Fibroblast of skin of back (primary cell): ENCODE measurements around the gene MINDY4B.

Source experiments
- DNase-seq: peaks from one replicate; pipeline ENCODE4 v3.0.0-alpha.2; 2013

Gene MINDY4B

DNA sequence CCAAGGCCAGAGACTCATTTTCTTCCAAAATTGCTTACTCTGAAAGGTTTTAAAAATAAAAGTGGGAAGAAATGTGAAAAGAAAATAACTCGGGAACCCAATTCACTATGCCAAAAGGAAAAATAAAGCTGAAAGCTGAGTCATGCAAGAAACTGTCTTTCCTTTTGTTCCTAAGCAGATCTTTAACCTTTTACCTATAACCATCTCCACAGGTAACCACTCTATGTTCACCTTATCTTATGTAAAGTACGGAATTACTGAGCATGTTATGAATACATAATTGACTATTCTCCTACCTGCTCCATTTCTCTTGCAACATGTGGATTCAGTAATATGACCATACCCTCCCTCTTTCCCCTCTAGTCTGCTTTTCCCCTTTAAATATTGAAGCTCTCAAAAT, 62.0 kb downstream of the MINDY4B start:
- no peak for DNase-seq

DNA sequence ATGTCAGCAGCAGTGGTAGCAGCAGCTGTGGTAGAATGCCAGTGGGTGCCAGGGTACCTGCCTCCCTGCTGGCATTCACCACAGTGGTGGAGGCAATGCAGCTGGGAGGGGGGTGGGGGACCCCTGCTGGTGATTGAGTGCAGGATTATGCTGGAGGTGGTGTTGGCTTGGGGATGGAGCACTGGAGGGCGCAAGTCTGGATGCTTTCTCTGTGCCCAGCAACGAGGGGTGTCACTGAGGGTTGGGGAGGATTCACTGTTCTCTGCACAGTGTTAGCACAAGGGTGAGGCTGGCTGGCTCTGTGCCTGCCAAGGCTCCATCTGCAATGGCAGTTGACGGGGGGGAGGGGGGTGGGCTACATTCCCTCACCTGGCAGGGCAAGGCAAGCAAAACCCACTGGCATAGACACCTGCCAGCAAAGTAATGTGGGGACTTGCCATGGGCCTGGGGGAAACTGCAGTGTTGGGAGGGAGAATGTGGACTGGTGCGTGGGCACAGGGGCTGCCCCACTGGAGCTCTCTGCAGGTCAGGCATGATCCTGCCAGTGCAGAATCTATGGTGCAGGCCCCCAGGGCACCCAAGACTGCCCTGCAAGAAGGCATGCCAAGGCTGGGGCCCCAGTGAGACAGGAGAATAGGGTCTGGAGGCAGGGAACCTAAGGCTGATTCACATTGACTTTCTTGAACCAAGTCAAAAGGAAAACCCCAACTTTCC, 64.3 kb downstream of the MINDY4B start:
- DNase-seq: no peak

DNA sequence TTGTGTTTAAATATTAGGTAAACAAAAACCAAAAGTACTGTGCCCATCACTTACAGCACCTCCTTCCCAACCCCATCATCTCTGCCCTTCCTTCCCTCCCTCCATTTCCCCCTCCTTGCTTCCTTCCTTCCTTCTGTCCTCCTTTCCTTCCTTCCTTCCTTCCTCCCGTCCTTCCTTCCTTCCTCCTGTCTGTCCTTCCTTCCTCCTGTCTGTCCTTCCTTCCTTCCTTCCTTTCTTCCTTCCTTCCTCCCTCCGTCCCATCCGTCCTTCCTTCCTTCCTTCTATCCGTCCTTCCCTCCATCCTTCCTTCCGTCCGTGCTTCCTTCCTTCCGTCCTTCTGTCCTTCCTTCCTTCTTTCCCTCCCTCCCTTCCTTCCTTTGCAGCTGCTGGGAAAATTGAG, 74.5 kb downstream of the MINDY4B start:
- no peak for DNase-seq

DNA sequence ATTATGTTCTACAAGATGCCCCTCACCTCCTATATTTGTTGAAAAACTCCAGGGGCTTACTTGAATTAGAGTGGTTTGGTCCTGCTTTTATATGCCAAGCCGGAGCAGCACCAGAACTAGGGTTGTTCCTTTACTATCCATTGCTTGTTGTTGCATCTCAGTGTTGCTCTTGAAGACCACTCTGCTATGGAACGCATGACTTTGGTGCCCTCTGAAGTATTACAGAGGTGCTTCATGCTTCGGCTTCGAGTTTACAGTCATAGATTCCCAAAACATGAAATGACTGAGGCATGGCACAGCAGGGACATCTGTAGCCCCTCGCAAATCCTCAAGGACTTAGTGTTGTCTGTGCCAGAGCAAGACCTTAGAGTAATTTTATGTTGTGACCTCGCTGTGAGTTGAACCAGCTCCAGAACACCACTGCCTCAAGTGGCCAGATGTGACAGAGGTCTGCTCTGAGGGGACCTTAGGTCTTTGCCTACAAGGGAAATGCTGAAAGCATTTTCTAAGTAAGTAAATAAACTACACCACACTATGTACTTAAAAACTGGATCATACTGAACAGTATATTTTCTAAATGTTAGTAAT, 75.1 kb downstream of the MINDY4B start:
- peak; percentile 5 for DNase-seq

DNA sequence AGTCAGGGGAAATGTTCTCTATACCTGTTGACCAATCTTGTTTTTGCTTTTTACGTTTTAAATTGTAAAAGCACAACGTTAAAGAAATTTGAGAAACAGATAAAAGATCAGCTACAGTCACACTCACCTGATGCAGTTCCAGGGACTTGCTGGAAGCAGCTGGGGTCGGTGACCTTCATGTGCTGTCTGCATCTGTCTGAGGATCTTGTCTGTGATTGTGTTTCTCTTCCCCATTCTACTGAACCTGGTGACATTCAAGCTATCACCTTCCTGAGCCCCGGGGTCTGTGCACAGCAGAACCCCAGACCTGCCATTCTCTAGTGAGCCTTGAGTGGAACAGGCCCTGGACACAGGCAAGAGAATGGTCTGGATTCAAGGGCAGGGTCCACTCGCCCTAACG, 75.8 kb downstream of the MINDY4B start:
- no peak for DNase-seq

DNA sequence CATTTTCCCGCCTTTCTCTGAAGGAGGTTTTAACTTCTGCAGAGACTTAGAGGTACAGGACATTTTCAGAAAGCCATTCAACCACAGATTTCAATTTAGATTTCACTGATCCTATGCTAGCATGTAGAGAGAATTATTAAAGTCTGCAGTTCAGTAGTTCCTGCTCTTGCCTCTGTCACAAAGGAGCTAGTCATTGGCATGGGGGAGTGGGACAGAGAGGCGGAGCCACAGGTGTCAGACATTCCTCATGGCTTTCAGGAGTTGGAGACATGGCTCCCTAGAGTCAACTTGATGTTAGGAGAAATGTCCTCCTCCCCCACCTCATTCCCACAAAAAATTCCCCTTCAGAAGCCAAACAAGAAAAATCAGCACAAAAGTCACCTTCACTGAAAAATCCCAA, 76.2 kb downstream of the MINDY4B start:
- no peak for DNase-seq

DNA sequence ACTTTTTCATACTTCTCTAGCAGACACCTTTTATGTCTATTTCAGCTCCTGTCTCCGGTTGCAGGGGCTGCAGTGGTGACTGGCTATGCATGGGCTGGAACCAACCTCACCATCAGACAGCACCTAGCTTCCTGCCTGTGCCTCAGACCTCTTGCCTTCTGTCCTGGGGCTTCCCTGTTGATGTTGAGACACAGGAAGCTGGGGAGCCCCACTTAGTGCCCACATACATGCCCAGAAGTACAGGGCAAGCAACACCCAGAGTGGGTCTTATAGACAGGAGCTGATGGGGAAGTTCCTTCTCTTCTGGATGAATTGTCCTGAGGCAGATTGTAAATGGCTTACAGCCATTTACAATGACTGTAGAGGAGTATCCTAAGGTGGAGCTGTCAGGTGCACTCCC, 77.0 kb downstream of the MINDY4B start:
- no peak for DNase-seq

DNA sequence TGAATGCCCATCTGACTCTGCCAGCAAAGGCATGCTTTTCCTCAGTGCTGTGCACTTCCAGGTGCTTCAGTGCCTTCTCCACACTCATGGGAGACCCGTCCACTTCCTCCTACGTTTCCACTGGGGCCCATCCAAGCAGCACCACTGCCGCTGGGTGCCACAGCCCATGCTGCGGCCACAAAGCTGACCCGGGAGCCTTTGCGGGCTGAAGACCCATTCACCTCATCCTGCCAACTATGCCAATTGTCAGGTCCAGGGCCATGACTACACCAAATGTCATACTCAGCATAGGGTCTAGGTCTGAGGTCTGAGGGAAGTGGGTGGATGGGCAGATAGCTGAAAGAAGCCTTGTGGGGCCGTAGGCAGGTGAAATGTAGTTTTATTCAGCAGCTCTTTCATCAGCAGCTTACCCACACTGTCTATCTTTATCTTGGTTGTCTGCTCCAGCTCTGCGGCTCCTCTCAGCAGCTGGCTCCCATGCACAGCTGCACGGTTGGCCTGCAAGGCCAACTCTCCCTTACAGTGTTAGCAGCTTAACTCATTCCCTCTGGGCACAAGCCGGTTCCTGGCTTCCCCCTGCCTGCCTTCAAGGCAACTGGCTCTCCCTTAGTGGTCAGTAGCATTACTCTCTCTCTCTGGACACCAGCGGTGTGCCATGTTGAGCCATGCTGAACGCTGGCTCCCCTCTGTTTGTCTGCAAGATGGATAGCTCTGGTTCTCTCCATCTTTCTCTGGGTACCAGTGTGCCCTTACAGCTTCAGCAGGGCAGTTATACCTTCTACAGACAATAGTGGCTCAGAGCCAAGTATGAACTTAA, 78.6 kb downstream of the MINDY4B start:
- no peak for DNase-seq

DNA sequence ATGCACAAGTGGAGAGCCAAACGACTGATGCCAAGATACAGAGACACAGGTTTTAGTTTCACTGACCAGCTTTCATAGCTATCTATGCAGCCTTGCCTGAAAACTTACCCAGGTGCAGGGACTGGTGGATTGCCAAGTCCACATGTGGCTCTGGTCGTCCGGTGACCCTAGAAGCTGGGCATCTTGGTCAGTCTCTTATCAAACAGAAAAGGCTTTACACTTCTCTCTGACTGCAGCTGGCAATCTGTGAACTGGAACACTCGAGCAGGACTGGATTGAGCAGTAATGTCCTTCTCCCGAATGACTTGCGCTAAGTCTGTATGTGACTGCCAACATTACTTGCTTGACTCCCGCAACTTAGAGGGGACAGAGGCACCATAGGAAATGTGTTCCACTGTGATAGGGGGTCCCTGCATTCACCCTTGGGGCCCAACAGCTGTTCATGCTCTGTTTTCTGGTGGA, 79.3 kb downstream of the MINDY4B start:
- DNase-seq: no peak

DNA sequence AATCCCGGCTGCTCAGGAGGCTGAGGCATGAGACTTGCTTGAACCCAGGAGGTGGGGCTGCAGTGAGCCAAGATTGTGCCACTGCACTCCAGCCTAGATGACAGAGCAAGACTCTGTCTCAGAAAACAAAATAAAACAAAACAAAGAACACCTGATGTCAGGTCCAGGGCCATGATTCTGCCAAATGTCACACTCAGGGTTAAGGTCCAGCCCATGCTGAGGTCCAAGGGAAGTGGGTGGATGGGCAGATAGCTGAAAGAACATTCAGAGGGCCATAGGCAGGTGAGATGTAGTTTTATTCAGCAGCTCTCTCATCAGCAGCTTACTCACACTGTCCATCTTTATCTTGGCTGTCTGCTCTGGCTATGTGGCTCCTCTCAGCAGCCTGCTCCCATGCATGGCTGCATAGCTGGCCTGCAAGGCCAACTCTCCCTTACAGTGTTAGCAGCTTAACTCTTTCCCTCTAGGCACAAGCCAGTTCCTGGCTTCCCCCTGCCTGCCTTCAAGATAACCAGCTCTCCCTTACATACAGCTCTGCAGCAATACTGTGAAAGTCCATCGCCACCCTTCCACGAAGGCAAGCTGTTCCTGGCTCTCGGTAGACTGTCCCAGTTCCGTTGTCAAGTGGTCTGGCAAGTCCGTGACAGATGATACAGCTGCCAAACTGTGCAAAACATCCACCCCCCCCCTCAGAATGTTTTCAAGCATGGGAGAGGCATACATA, 79.9 kb downstream of the MINDY4B start:
- no peak for DNase-seq

DNA sequence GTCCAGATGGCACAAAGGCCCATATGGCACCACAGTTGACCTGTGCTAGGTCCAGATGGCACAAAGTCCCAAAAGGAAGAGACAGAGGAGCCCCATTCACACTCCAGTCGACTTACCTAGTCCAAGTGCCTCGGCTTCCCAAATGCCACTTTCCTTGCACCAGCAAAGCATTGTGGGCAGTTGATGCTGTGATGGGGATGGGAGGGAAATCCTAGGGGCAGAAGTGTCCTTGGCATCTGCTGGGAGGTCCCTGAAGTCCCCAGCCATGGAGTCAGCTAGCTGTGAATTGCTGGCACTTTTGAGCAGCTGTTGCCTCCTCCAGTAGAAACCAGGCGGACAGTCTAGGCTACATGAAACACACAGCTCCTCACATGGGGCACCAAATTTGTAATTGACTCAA, 82.0 kb downstream of the MINDY4B start:
- DNase-seq: no peak

DNA sequence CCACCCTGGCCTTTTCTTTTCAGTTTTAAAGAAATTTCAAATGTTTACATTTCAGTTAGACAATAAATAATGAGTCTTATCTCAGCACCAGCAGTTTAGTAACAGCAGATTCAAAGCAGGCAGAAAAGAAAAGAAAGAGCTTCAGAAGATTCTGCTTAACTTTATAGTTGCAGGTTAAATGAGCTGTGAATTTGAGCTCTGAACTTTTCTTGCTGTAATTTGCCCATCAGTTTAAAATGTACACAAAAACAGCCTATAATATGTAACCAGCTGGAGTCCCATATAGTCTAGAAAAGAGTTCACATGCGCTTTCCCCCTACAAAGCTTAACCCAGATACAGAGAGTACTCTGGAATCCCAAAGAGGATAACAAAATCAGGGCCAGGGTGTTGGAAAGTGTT, 82.6 kb downstream of the MINDY4B start:
- DNase-seq: no peak
